SK-N-SH (cell line): ENCODE measurements around the gene ELOVL2. TPM values are rescaled to one million over a fixed set of nuclear protein-coding genes. Genes with fewer than 3 reads are reported as not detected.

Experiments used
- CTCF ChIA-PET: fragments of 300-600, 350-600 bp; formaldehyde crosslinking; extraction: SDS; loops from one replicate; lab custom pipeline; 2021; lab: Yijun Ruan, JAX
- POLR2A ChIA-PET: fragments of 350-600 bp; sonication (Branson Sonifier 250); formaldehyde crosslinking; extraction: SDS; loops from one replicate; lab custom pipeline; 2020; ENCODE audit warnings: antibody characterized with exemption, inconsistent platforms; lab: Yijun Ruan, JAX
- DNase-seq: peaks from one replicate; pipeline ENCODE4 v3.0.0; 2012
- H2AFZ ChIP-seq: fragments of 200-600 bp; sonication (generic); 2 replicates; pipeline ENCODE4 v1.8.1; 2016; ENCODE audit warnings: antibody characterized with exemption, mild to moderate bottlenecking, low read depth
- H3F3A ChIP-seq: fragments of 200-600 bp; sonication (generic); replicated peaks from 2 replicates; pipeline ENCODE3; 2016; ENCODE audit warnings: antibody characterized with exemption, mild to moderate bottlenecking; ENCODE audit not compliant: insufficient read depth
- H3K27ac ChIP-seq, 2 experiments: fragments of 200-500 bp in 1 of 2; fragments of 200-600 bp in 1 of 2; sonication (Bioruptor generic) in 1 of 2; sonication (generic), shearing (Covaris generic) in 1 of 2; 2 replicates each; pipeline versions ENCODE4 v1.5.1 to v1.6.1; 2014 to 2016; ENCODE audit warnings: low read depth in 2 of 2, inconsistent platforms in 1 of 2, low read length in 1 of 2, mild to moderate bottlenecking in 1 of 2, mixed read lengths in 1 of 2
- H3K27me3 ChIP-seq: fragments of 200-600 bp; sonication (generic), shearing (Covaris generic); 2 replicates; pipeline ENCODE4 v1.6.1; 2016; ENCODE audit warnings: mixed run types; ENCODE audit not compliant: insufficient read depth
- H3K36me3 ChIP-seq, 2 experiments: fragments of 200-500 bp in 1 of 2; fragments of 200-600 bp in 1 of 2; sonication (Bioruptor generic) in 1 of 2; sonication (generic) in 1 of 2; replicated peaks in 1 of 2; 2 replicates each; pipeline versions ENCODE3 to v1.5.1; 2014 to 2016; ENCODE audit warnings: low read length in 1 of 2, mild to moderate bottlenecking in 1 of 2; ENCODE audit not compliant: insufficient read depth in 2 of 2, control insufficient read depth in 1 of 2
- H3K4me1 ChIP-seq, 2 experiments: fragments of 200-500 bp in 1 of 2; fragments of 200-600 bp in 1 of 2; sonication (Bioruptor generic) in 1 of 2; sonication (generic), shearing (Covaris generic) in 1 of 2; 2 replicates each; pipeline versions ENCODE4 v1.5.1 to v1.6.1; 2014 to 2016; ENCODE audit warnings: low read depth in 1 of 2, low read length in 1 of 2, mixed run types in 1 of 2; ENCODE audit not compliant: insufficient read depth in 2 of 2, control insufficient read depth in 1 of 2
- H3K4me2 ChIP-seq: fragments of 200-600 bp; sonication (generic), shearing (Covaris generic); 2 replicates; pipeline ENCODE4 v1.6.1; 2017; ENCODE audit warnings: mixed run types
- H3K4me3 ChIP-seq, 2 experiments: fragments of 200-500 bp in 1 of 2; fragments of 200-600 bp in 1 of 2; sonication (Bioruptor generic) in 1 of 2; sonication (generic), shearing (Covaris generic) in 1 of 2; 2 replicates each; pipeline versions ENCODE4 v1.5.1 to v1.8.1; 2014 to 2016; ENCODE audit warnings: low read depth in 2 of 2, inconsistent platforms in 1 of 2, low read length in 1 of 2, mild to moderate bottlenecking in 1 of 2, mixed read lengths in 1 of 2, moderate library complexity in 1 of 2
- H3K79me2 ChIP-seq: fragments of 200-600 bp; sonication (generic); 2 replicates; pipeline ENCODE4 v1.8.1; 2017; ENCODE audit warnings: mild to moderate bottlenecking; ENCODE audit not compliant: insufficient read depth
- H3K9ac ChIP-seq: fragments of 200-600 bp; sonication (generic); 2 replicates; pipeline ENCODE4 v1.6.1; 2017; ENCODE audit warnings: mixed run types
- H3K9me2 ChIP-seq: fragments of 200-600 bp; sonication (generic); 2 replicates; pipeline ENCODE4 v1.6.1; 2017; ENCODE audit warnings: mixed run types
- H3K9me3 ChIP-seq: fragments of 200-600 bp; sonication (generic); 2 replicates; pipeline ENCODE4 v1.6.1; 2017; ENCODE audit warnings: mixed run types, mild to moderate bottlenecking, moderate library complexity
- H4K20me1 ChIP-seq: fragments of 200-600 bp; sonication (generic); 2 replicates; pipeline ENCODE4 v1.6.1; 2017; ENCODE audit warnings: mild to moderate bottlenecking, mixed run types; ENCODE audit not compliant: insufficient read depth
- CTCF ChIP-seq: fragments of 200-600 bp; sonication (generic); IDR thresholded peaks from 2 replicates; pipeline ENCODE4 v1.6.1; 2017; ENCODE audit warnings: antibody characterized with exemption, mild to moderate bottlenecking, moderate library complexity
- EP300 ChIP-seq, 2 experiments: IDR thresholded peaks; 2 replicates each; pipeline versions ENCODE4 v1.4.0 to v1.6.1; 2012; ENCODE audit warnings: borderline replicate concordance in 1 of 2, low read depth in 1 of 2, low read length in 1 of 2
- MAX ChIP-seq: IDR thresholded peaks from 2 replicates; pipeline ENCODE4 v1.4.0; 2012; ENCODE audit warnings: low read depth
- MXI1 ChIP-seq: IDR thresholded peaks from 2 replicates; pipeline ENCODE4 v1.6.1; 2012; ENCODE audit warnings: mild to moderate bottlenecking, low read depth, low read length, improper control_type of control experiment
- NFIC ChIP-seq: IDR thresholded peaks from 2 replicates; pipeline ENCODE4 v1.4.0; 2012; ENCODE audit warnings: borderline replicate concordance
- RCOR1 ChIP-seq: fragments of 150-350 bp; IDR thresholded peaks from 2 replicates; pipeline ENCODE4 v1.6.1; 2017; ENCODE audit warnings: antibody characterized with exemption, low read length
- RFX5 ChIP-seq: IDR thresholded peaks from 2 replicates; pipeline ENCODE4 v1.6.1; 2012; ENCODE audit warnings: mild to moderate bottlenecking, improper control_type of control experiment, low read length
- SIN3A ChIP-seq: IDR thresholded peaks from 2 replicates; pipeline ENCODE4 v1.6.1; 2012; ENCODE audit warnings: low read depth, mild to moderate bottlenecking, low read length, moderate library complexity, borderline replicate concordance
- SMC3 ChIP-seq: IDR thresholded peaks from 2 replicates; pipeline ENCODE4 v1.6.1; 2012; ENCODE audit warnings: low read depth, low read length, improper control_type of control experiment
- TEAD4 ChIP-seq: IDR thresholded peaks from 2 replicates; pipeline ENCODE4 v1.4.0; 2012; ENCODE audit warnings: mild to moderate bottlenecking, borderline replicate concordance; ENCODE audit not compliant: insufficient read depth
- USF2 ChIP-seq: fragments of 150-350 bp; IDR thresholded peaks from 2 replicates; pipeline ENCODE4 v1.6.1; 2017; ENCODE audit warnings: antibody characterized with exemption, low read length, low read depth, borderline replicate concordance
- WGBS: methylation state at CpG from one replicate; pipeline ENCODE4 v1.1.6; 2017; ENCODE audit warnings: low lambda C conversion rate; 5-methylcytosine and 5-hydroxymethylcytosine counted together
- polyA plus RNA-seq, 3 experiments: library from polyadenylated mRNA; depleted of rRNA; stranded (reverse); fragments of >200 nt; gene quantifications; 2 replicates each; pipeline ENCODE4 v1.2.3, GENCODE V29; 2012
- TF ChIP-seq, protein P1 (sequence below): IDR thresholded peaks from 2 replicates; pipeline ENCODE4 v1.6.1; 2012; ENCODE audit warnings: mild to moderate bottlenecking, low read depth, low read length, moderate library complexity
- TF ChIP-seq, protein P2 (sequence below): IDR thresholded peaks from 2 replicates; pipeline ENCODE4 v1.4.0; 2012; ENCODE audit warnings: low read depth, borderline replicate concordance

ELOVL2 gene
- polyA plus RNA-seq, 1 of the 3 experiments (the other 2 are of a cell fraction): 0.39 TPM

- Histone ChIP-seq H3K4me1 (peaks cover 2 to 11% of the 10 kb centered on the region in 2 experiments; a peak in 3 of 4 replicates), H3K4me3 (no peak overlapping the region), H2AFZ (no peak overlapping the region), H3K9me2 (no peaks in the 10 kb centered on the region), H3K36me3 (no peaks in the 10 kb centered on the region), H3K27me3 (no peaks in the 10 kb centered on the region)
- ChIA-PET CTCF (no interaction called here), POLR2A (no interaction called here)
- TF ChIP-seq, protein P1, sequence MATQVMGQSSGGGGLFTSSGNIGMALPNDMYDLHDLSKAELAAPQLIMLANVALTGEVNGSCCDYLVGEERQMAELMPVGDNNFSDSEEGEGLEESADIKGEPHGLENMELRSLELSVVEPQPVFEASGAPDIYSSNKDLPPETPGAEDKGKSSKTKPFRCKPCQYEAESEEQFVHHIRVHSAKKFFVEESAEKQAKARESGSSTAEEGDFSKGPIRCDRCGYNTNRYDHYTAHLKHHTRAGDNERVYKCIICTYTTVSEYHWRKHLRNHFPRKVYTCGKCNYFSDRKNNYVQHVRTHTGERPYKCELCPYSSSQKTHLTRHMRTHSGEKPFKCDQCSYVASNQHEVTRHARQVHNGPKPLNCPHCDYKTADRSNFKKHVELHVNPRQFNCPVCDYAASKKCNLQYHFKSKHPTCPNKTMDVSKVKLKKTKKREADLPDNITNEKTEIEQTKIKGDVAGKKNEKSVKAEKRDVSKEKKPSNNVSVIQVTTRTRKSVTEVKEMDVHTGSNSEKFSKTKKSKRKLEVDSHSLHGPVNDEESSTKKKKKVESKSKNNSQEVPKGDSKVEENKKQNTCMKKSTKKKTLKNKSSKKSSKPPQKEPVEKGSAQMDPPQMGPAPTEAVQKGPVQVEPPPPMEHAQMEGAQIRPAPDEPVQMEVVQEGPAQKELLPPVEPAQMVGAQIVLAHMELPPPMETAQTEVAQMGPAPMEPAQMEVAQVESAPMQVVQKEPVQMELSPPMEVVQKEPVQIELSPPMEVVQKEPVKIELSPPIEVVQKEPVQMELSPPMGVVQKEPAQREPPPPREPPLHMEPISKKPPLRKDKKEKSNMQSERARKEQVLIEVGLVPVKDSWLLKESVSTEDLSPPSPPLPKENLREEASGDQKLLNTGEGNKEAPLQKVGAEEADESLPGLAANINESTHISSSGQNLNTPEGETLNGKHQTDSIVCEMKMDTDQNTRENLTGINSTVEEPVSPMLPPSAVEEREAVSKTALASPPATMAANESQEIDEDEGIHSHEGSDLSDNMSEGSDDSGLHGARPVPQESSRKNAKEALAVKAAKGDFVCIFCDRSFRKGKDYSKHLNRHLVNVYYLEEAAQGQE: no peak
- TF ChIP-seq, protein P2, sequence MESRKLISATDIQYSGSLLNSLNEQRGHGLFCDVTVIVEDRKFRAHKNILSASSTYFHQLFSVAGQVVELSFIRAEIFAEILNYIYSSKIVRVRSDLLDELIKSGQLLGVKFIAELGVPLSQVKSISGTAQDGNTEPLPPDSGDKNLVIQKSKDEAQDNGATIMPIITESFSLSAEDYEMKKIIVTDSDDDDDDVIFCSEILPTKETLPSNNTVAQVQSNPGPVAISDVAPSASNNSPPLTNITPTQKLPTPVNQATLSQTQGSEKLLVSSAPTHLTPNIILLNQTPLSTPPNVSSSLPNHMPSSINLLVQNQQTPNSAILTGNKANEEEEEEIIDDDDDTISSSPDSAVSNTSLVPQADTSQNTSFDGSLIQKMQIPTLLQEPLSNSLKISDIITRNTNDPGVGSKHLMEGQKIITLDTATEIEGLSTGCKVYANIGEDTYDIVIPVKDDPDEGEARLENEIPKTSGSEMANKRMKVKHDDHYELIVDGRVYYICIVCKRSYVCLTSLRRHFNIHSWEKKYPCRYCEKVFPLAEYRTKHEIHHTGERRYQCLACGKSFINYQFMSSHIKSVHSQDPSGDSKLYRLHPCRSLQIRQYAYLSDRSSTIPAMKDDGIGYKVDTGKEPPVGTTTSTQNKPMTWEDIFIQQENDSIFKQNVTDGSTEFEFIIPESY: no peak
- TF ChIP-seq, all 33 proteins: peak for 0
- H3K9me3 ChIP-seq: no peaks in the 10 kb centered on the region
- 70% methylated on average over 5 of the region's 5 CpGs for WGBS
- no peaks in the 10 kb centered on the region for H3F3A ChIP-seq
- H3K79me2 ChIP-seq: no peaks in the 10 kb centered on the region
- no peak overlapping the region for H3K4me2 ChIP-seq
- no peak for DNase-seq
- no peak overlapping the region for H3K27ac ChIP-seq
- no peaks in the 10 kb centered on the region for H4K20me1 ChIP-seq
- H3K9ac ChIP-seq: no peak overlapping the region
Measured at GRCh38 chr6:11012295-11012754, 31.8 kb downstream of the ELOVL2 start.

DNA sequence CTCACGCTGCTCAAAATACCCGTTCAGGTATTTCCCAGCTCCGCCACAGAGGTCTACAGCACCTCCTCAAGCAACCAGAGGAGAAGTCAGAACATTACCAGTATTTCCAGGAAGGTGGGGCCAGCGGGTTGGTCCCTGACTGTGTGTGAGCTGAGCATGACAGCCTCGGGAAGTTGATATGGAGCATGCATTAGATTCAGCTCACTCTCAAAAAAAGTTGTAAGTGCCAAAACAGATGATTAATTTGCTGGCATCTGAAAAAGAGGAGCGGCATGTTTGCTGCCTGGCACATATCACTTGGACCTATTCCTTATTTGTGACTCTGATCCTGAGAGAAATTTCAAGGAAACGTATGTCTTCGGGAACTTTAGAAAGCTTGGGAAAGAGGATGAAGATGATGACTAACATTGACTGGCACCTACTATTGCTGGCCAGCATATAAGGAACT lies 32.3 kb downstream of the ELOVL2 start:
- Histone ChIP-seq H2AFZ (no peak overlapping the region), H3K4me1 (peaks cover 2 to 11% of the 10 kb centered on the region in 2 experiments; a peak in 3 of 4 replicates), H3K9me3 (no peaks in the 10 kb centered on the region), H3K27me3 (no peaks in the 10 kb centered on the region), H3K27ac (no peak overlapping the region), H3K36me3 (no peaks in the 10 kb centered on the region), H3F3A (no peaks in the 10 kb centered on the region), H4K20me1 (no peaks in the 10 kb centered on the region), H3K9ac (no peak overlapping the region), H3K4me2 (no peak overlapping the region), H3K9me2 (no peaks in the 10 kb centered on the region), H3K4me3 (no peak overlapping the region), H3K79me2 (no peaks in the 10 kb centered on the region)
- WGBS: 77% methylated on average over 8 of the region's 8 CpGs
- no peak for DNase-seq
- CTCF ChIA-PET: no interaction called here
- POLR2A ChIA-PET: no interaction called here
- TF ChIP-seq TEAD4 (no peak), RCOR1 (no peak), RFX5 (no peak), SIN3A (no peak), NFIC (no peak), USF2 (no peak), CTCF (no peak), MAX (no peak), EP300 (IDR thresholded peaks at IDR 0.05; ENCODE audit: borderline replicate concordance in 1 of 2, low read depth in 1 of 2, low read length in 1 of 2) (no peak), MXI1 (no peak), SMC3 (no peak)
- TF ChIP-seq, protein P1: no peak
